Measurements from ENCODE around the gene ADAMTSL3. TPM values are rescaled to one million over a fixed set of nuclear protein-coding genes. Genes with fewer than 3 reads are reported as not detected.

The ADAMTSL3 gene
- total and polyA plus RNA-seq, 2 of the 8 experiments (the other 6 are each of a cell fraction or from before 2014, with no cell fraction given) = 0.35 to 1.4 TPM

DNA sequence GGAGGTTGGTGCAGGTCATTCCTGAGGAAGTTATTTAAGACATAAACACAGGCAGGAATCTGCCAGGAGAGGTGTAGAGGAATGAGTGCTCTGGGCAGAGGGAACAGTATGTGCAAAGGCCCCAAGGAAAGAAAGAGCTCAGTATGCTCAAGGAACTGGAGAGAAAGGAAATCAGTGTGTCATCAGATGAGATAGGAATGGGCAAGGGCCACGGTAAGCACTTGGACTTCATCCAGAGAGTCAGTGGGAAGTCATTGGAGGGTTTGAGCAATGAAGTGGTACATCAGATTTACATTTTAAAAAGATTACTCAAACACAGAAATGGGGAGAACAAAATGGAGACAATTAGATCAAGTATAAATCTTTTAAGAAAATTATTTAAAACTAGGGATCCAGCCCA, 272.2 kb downstream of the ADAMTSL3 start:
- ChIA-PET POLR2A (ENCODE audit: partially characterized antibody) (no interaction called here), CTCF (ENCODE audit: partially characterized antibody) (interaction anchor here (1.0 kb wide), 1 partner anchor 36 kb away, joined by 3 read pairs; no protein-coding TSS in a partner anchor)
- H3K79me1 ChIP-seq (ENCODE audit: low read depth, low read length) = no peaks in the 10 kb centered on the region
- no peak overlapping the region for H3K4ac ChIP-seq (replicated peaks; ENCODE audit: insufficient read length, low read depth, low read length)
- 92% methylated on average over 1 of the region's 1 CpG; no CpG with 5 or more reads in 1 of the 2 experiments for WGBS, 2 experiments (ENCODE audit: extremely low coverage in 1 of 2, insufficient coverage in 1 of 2, insufficient read length in 1 of 2, insufficient replicate concordance in 2 of 2, low coverage in 1 of 2, low lambda C conversion rate in 2 of 2, missing lambda C conversion rate in 1 of 2)
- no peak overlapping the region for H3K23ac ChIP-seq (ENCODE audit: insufficient read length)
- no peak overlapping the region for H2AK5ac ChIP-seq (ENCODE audit: low read depth, low read length)
- H2BK120ac ChIP-seq (replicated peaks; ENCODE audit: low read depth, low read length) = no peak overlapping the region
- no peaks in the 10 kb centered on the region for H3K36me3 ChIP-seq (ENCODE audit: control insufficient read depth in 2 of 4, insufficient read depth in 4 of 4, low read length in 3 of 4)
- no peaks in the 10 kb centered on the region for H3K4me1 ChIP-seq (replicated peaks in 1 of 4; ENCODE audit: control insufficient read depth in 3 of 4, insufficient read depth in 4 of 4, low read length in 3 of 4)
- H3K4me3 ChIP-seq (ENCODE audit: extremely low read depth in 1 of 4, insufficient read depth in 2 of 4, low read depth in 3 of 4, low read length in 4 of 4) = no peak overlapping the region
- no peak overlapping the region for H3K14ac ChIP-seq (ENCODE audit: insufficient read length)
- DNase-seq (ENCODE audit: low read depth in 1 of 2, low spot score in 2 of 2) = no peak
- H3K4me2 ChIP-seq (ENCODE audit: insufficient read depth in 1 of 2, low read depth in 2 of 2, low read length in 2 of 2) = no peak overlapping the region
- no peaks in the 10 kb centered on the region for H3K27me3 ChIP-seq (replicated peaks in 1 of 4; ENCODE audit: control insufficient read depth in 3 of 4, extremely low read depth in 1 of 4, insufficient read depth in 3 of 4, low read length in 3 of 4)
- H4K91ac ChIP-seq (replicated peaks; ENCODE audit: insufficient read length, low read length) = no peak overlapping the region
- no peak overlapping the region for H2BK15ac ChIP-seq (ENCODE audit: low read length)
- no peak overlapping the region for H3K27ac ChIP-seq (ENCODE audit: low read depth, low read length)
- no peak overlapping the region for H3K18ac ChIP-seq (ENCODE audit: extremely low read depth, low read length)
- no peaks in the 10 kb centered on the region for H3K9me3 ChIP-seq (ENCODE audit: insufficient read depth in 2 of 2, low read depth in 1 of 2, low read length in 1 of 2)
- H4K5ac ChIP-seq (ENCODE audit: insufficient read length, low read depth, low read length) = no peak overlapping the region
- no peak overlapping the region for H2BK12ac ChIP-seq (ENCODE audit: low read depth, low read length)
- no peak overlapping the region for H2BK5ac ChIP-seq (ENCODE audit: low read depth, low read length)
- no peaks in the 10 kb centered on the region for H3K79me2 ChIP-seq (ENCODE audit: control insufficient read depth in 1 of 2, insufficient read depth in 2 of 2, low read length in 2 of 2)
- H2BK20ac ChIP-seq (ENCODE audit: low read length) = no peak overlapping the region
- TF ChIP-seq, protein P1, sequence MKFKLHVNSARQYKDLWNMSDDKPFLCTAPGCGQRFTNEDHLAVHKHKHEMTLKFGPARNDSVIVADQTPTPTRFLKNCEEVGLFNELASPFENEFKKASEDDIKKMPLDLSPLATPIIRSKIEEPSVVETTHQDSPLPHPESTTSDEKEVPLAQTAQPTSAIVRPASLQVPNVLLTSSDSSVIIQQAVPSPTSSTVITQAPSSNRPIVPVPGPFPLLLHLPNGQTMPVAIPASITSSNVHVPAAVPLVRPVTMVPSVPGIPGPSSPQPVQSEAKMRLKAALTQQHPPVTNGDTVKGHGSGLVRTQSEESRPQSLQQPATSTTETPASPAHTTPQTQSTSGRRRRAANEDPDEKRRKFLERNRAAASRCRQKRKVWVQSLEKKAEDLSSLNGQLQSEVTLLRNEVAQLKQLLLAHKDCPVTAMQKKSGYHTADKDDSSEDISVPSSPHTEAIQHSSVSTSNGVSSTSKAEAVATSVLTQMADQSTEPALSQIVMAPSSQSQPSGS (IDR thresholded peaks at IDR 0.05; ENCODE audit: low read length) = no peak
- TF ChIP-seq CBX5 (IDR thresholded peaks at IDR 0.05; ENCODE audit: low read depth, low read length) = no peak
- no peak for TF ChIP-seq TCF12 (IDR thresholded peaks at IDR 0.05; ENCODE audit: low read depth, low read length)
- no peak overlapping the region for H3K9ac ChIP-seq (replicated peaks in 1 of 4; ENCODE audit: extremely low read depth in 1 of 4, low read depth in 3 of 4, low read length in 3 of 4)
- no peak overlapping the region for H3K56ac ChIP-seq (replicated peaks; ENCODE audit: insufficient read length, low read depth, low read length)
- no peak overlapping the region for H2AFZ ChIP-seq (ENCODE audit: low read length)
- no peaks in the 10 kb centered on the region for H3K23me2 ChIP-seq (ENCODE audit: low read depth, low read length)
- FAIRE-seq = no peak
- no peaks in the 10 kb centered on the region for H4K20me1 ChIP-seq (replicated peaks in 1 of 2; ENCODE audit: control insufficient read depth in 1 of 2, insufficient read depth in 2 of 2, low read length in 2 of 2)
- H4K8ac ChIP-seq (ENCODE audit: extremely low read depth, insufficient read depth, low read length) = no peak overlapping the region
